A549 (cell line): ENCODE results near the gene CFB. TPM values are rescaled to one million over a fixed set of nuclear protein-coding genes. Genes with fewer than 3 reads are reported as not detected.

Source experiments
- ATAC-seq, 2 experiments: fragments of 200-7000 bp in 1 of 2; fragments of >200 bp in 1 of 2; cut with Nextera tagmentation in 1 of 2; cut with Tn5 transposase in 1 of 2; 3 replicates each; pipeline versions ENCODE4 v1.8.0 to v1.9.1; 2018 to 2020; ENCODE audit warnings: mild to moderate bottlenecking in 1 of 2, moderate library complexity in 1 of 2
- CTCF ChIA-PET: fragments of 300-600 bp; sonication (Branson Sonifier 250); formaldehyde crosslinking; extraction: SDS; loops from one replicate; lab custom pipeline; 2021; ENCODE audit warnings: antibody characterized with exemption, inconsistent platforms; lab: Yijun Ruan, JAX
- POLR2A ChIA-PET: fragments of 350-600 bp; formaldehyde crosslinking; extraction: SDS; loops from one replicate; lab custom pipeline; 2021; ENCODE audit warnings: antibody characterized with exemption, inconsistent platforms; lab: Yijun Ruan, JAX
- DNase-seq, 2 experiments: peaks; one replicate each; pipeline versions ENCODE4 v3.0.0 to v3.0.0-alpha.2; 2011 to 2016; ENCODE audit warnings: low read depth in 1 of 2, low spot score in 1 of 2
- FAIRE-seq: peaks from 2 replicates; lab custom pipeline; 2011; peaks lifted over from hg19 to GRCh38; lab: Jason Lieb, UNC
- H3K27ac ChIP-seq, 2 experiments: fragments of >200 bp; sonication (Bioruptor Twin); formaldehyde crosslinking; 3 replicates each; pipeline ENCODE4 v1.5.1; 2016 to 2017
- H3K4me1 ChIP-seq: fragments of >200 bp; sonication (Bioruptor Twin); formaldehyde crosslinking; 3 replicates; pipeline ENCODE4 v1.6.1; 2016
- H3K4me2 ChIP-seq: fragments of >200 bp; sonication (Bioruptor Twin); formaldehyde crosslinking; 3 replicates; pipeline ENCODE4 v1.6.1; 2016
- H3K4me3 ChIP-seq: fragments of >200 bp; sonication (Bioruptor Twin); formaldehyde crosslinking; 3 replicates; pipeline ENCODE4 v1.5.1; 2016
- H3K9me3 ChIP-seq: fragments of >200 bp; sonication (Bioruptor Twin); formaldehyde crosslinking; 3 replicates; pipeline ENCODE4 v1.6.1; 2016
- CBX2 ChIP-seq: fragments of 200-600 bp; sonication (generic); IDR thresholded peaks from 2 replicates; pipeline ENCODE4 v1.6.1; 2016; ENCODE audit warnings: low read depth, mild to moderate bottlenecking, borderline replicate concordance
- CEBPB ChIP-seq, 2 experiments: fragments of >200 bp in 1 of 2; sonication (Bioruptor Twin) in 1 of 2; formaldehyde crosslinking in 1 of 2; IDR thresholded peaks; 2 replicates each; pipeline ENCODE4 v1.6.1; 2012 to 2016
- EHF ChIP-seq: fragments of 250-450 bp; sonication (Bioruptor Pico); IDR thresholded peaks from 2 replicates; pipeline ENCODE4 v1.5.0; 2020; ENCODE audit warnings: mild to moderate bottlenecking
- EHMT2 ChIP-seq: fragments of 200-600 bp; sonication (generic); IDR thresholded peaks from 2 replicates; pipeline ENCODE4 v1.6.1; 2016; ENCODE audit warnings: antibody characterized with exemption, low read depth, mild to moderate bottlenecking, moderate library complexity
- EP300 ChIP-seq, 2 experiments: fragments of >200 bp; sonication (Bioruptor Twin); formaldehyde crosslinking; IDR thresholded peaks; 2 replicates in 1 of 2; 3 replicates in 1 of 2; pipeline ENCODE4 v1.6.1; 2016 to 2017
- ESRRA ChIP-seq: fragments of 150-350 bp; IDR thresholded peaks from 2 replicates; pipeline ENCODE4 v1.6.1; 2014; ENCODE audit warnings: mild to moderate bottlenecking, low read length, borderline replicate concordance
- FOSB ChIP-seq: fragments of 250-450 bp; sonication (Bioruptor Pico); IDR thresholded peaks from 2 replicates; pipeline ENCODE4 v1.5.0; 2020; ENCODE audit warnings: mild to moderate bottlenecking, moderate library complexity
- FOSL2 ChIP-seq, 2 experiments: fragments of 450-650 bp in 1 of 2; fragments of >200 bp in 1 of 2; sonication (Bioruptor Twin) in 1 of 2; formaldehyde crosslinking; IDR thresholded peaks; 2 replicates each; pipeline versions ENCODE4 v1.5.0 to v1.6.1; 2016 to 2020; ENCODE audit warnings: mild to moderate bottlenecking in 1 of 2, moderate library complexity in 1 of 2
- GATA3 ChIP-seq: IDR thresholded peaks from 2 replicates; pipeline ENCODE4 v1.6.1; 2012; ENCODE audit warnings: borderline replicate concordance
- HOXB13 ChIP-seq: fragments of 250-450 bp; sonication (Bioruptor Pico); IDR thresholded peaks from 2 replicates; pipeline ENCODE4 v1.5.0; 2020; ENCODE audit warnings: low read depth, mild to moderate bottlenecking, moderate library complexity
- JUN ChIP-seq, 2 experiments: fragments of >200 bp; sonication (Bioruptor Twin); formaldehyde crosslinking; IDR thresholded peaks; 2 replicates in 1 of 2; 3 replicates in 1 of 2; pipeline ENCODE4 v1.6.1; 2016 to 2017
- JUNB ChIP-seq: fragments of >200 bp; sonication (Bioruptor Twin); formaldehyde crosslinking; IDR thresholded peaks from 2 replicates; pipeline ENCODE4 v1.6.1; 2016
- KDM1A ChIP-seq: fragments of 200-600 bp; sonication (generic); IDR thresholded peaks from 2 replicates; pipeline ENCODE4 v1.6.1; 2016; ENCODE audit warnings: low read depth, mild to moderate bottlenecking
- MYC ChIP-seq: IDR thresholded peaks from 2 replicates; pipeline ENCODE4 v1.6.1; 2012; ENCODE audit warnings: mild to moderate bottlenecking, inconsistent platforms, low read length, improper control_type of control experiment, borderline replicate concordance
- PBX3 ChIP-seq: IDR thresholded peaks from 2 replicates; pipeline ENCODE4 v1.6.1; 2012
- RARB ChIP-seq: fragments of 250-450 bp; sonication (Bioruptor Pico); IDR thresholded peaks from 2 replicates; pipeline ENCODE4 v1.8.0; 2021; ENCODE audit warnings: mild to moderate bottlenecking, moderate library complexity
- RCOR1 ChIP-seq: fragments of 150-350 bp; IDR thresholded peaks from 2 replicates; pipeline ENCODE4 v1.6.1; 2014; ENCODE audit warnings: antibody characterized with exemption, low read length, low read depth
- RNF2 ChIP-seq: fragments of 200-600 bp; sonication (generic); IDR thresholded peaks from 2 replicates; pipeline ENCODE4 v1.6.1; 2016; ENCODE audit warnings: low read depth, mild to moderate bottlenecking, antibody characterized with exemption, moderate library complexity, borderline replicate concordance
- SMC3 ChIP-seq: fragments of >200 bp; sonication (Bioruptor Twin); formaldehyde crosslinking; IDR thresholded peaks from 3 replicates; pipeline ENCODE4 v1.6.1; 2018; ENCODE audit warnings: inconsistent platforms
- SREBF2 ChIP-seq: fragments of 450-650 bp; IDR thresholded peaks from 2 replicates; pipeline ENCODE4 v1.6.1; 2014; ENCODE audit warnings: mild to moderate bottlenecking, moderate library complexity
- TFCP2L1 ChIP-seq: fragments of 250-450 bp; sonication (Bioruptor Pico); IDR thresholded peaks from 2 replicates; pipeline ENCODE4 v1.5.0; 2021; ENCODE audit warnings: mild to moderate bottlenecking
- ZC3H11A ChIP-seq: fragments of 450-650 bp; IDR thresholded peaks from 2 replicates; pipeline ENCODE4 v1.6.1; 2014; ENCODE audit warnings: antibody characterized with exemption, mild to moderate bottlenecking
- ZFP36 ChIP-seq: fragments of 450-650 bp; IDR thresholded peaks from 2 replicates; pipeline ENCODE4 v1.6.1; 2014; ENCODE audit warnings: borderline replicate concordance; ENCODE audit not compliant: partially characterized antibody
- ZSCAN20 ChIP-seq: fragments of 250-450 bp; sonication (Bioruptor Pico); IDR thresholded peaks from 2 replicates; pipeline ENCODE4 v1.8.0; 2022; ENCODE audit warnings: mild to moderate bottlenecking, moderate library complexity
- WGBS: methylation state at CpG from one replicate; pipeline ENCODE4 v1.1.6; 2017; ENCODE audit errors: missing lambda C conversion rate; 5-methylcytosine and 5-hydroxymethylcytosine counted together
- polyA plus RNA-seq, 4 experiments: library from polyadenylated mRNA; depleted of rRNA in 3 of 4; stranded (reverse); fragments of >200 nt; fragmentation: RNase III in 1 of 4; extraction: RNeasy Plus Mini Kit Qiagen cat#74134 plus additional on column Dnase treatment in 1 of 4; gene quantifications; 2 replicates in 3 of 4; 3 replicates in 1 of 4; pipeline ENCODE4 v1.2.3, GENCODE V29; 2011 to 2017
- TF ChIP-seq, protein P1 (sequence below): fragments of >200 bp; sonication (Bioruptor Twin); formaldehyde crosslinking; IDR thresholded peaks from 3 replicates; pipeline ENCODE4 v1.5.1; 2016
- TF ChIP-seq, protein P2 (sequence below): fragments of 250-450 bp; sonication (Bioruptor Pico); IDR thresholded peaks from 2 replicates; pipeline ENCODE4 v1.5.0; 2021; ENCODE audit warnings: mild to moderate bottlenecking, moderate library complexity, borderline replicate concordance
- TF ChIP-seq, protein P3 (sequence below): fragments of 150-350 bp; IDR thresholded peaks from 2 replicates; pipeline ENCODE4 v1.6.1; 2014; ENCODE audit warnings: low read depth, mild to moderate bottlenecking, low read length
- TF ChIP-seq, protein P4 (sequence below): IDR thresholded peaks from 2 replicates; pipeline ENCODE4 v1.6.1; 2012

Gene CFB
- polyA plus RNA-seq, 2 of the 4 experiments (the other 2 are of a cell fraction) = 4.4 to 5.6 TPM

- ATAC-seq = no peak
Measured at GRCh38 chr6:31968326-31968725, 22.4 kb downstream of the CFB start.

GRCh38 chr6:31968791-31969711 is 23.2 kb downstream of the CFB start:
- ATAC-seq = no peak
- no peak overlapping the region for H3K4me2 ChIP-seq

More at GRCh38 chr6:31968326-31968725, 22.4 kb downstream of the CFB start:
- CTCF ChIA-PET = no interaction called here
- Histone ChIP-seq H3K4me2 (no peak overlapping the region), H3K4me1 (peaks cover 13% of the 10 kb centered on the region; the same call in 1 of the 3 replicates), H3K27ac (no peak overlapping the region), H3K4me3 (no peak overlapping the region), H3K9me3 (no peaks in the 10 kb centered on the region)
- DNase-seq (no peak), FAIRE-seq (no peak)
- WGBS = 94% methylated on average over 4 of the region's 11 CpGs
- TF ChIP-seq RARB (CRISPR knock-in tag) (no peak), GATA3 (no peak), FOSL2 (IDR thresholded peaks at IDR 0.05) (no peak), FOSL2 (CRISPR knock-in tag; IDR thresholded peaks at IDR 0.05) (no peak), EHMT2 (no peak), ZC3H11A (no peak), EP300 (IDR thresholded peaks at IDR 0.05) (no peak), TFCP2L1 (CRISPR knock-in tag) (no peak), ZSCAN20 (CRISPR knock-in tag) (no peak), FOSB (CRISPR knock-in tag) (no peak), JUNB (no peak), CBX2 (no peak), HOXB13 (CRISPR knock-in tag) (no peak), RCOR1 (no peak), ESRRA (no peak), EHF (CRISPR knock-in tag) (no peak), SREBF2 (no peak), RNF2 (no peak), KDM1A (no peak), PBX3 (no peak)
- TF ChIP-seq, protein P1, sequence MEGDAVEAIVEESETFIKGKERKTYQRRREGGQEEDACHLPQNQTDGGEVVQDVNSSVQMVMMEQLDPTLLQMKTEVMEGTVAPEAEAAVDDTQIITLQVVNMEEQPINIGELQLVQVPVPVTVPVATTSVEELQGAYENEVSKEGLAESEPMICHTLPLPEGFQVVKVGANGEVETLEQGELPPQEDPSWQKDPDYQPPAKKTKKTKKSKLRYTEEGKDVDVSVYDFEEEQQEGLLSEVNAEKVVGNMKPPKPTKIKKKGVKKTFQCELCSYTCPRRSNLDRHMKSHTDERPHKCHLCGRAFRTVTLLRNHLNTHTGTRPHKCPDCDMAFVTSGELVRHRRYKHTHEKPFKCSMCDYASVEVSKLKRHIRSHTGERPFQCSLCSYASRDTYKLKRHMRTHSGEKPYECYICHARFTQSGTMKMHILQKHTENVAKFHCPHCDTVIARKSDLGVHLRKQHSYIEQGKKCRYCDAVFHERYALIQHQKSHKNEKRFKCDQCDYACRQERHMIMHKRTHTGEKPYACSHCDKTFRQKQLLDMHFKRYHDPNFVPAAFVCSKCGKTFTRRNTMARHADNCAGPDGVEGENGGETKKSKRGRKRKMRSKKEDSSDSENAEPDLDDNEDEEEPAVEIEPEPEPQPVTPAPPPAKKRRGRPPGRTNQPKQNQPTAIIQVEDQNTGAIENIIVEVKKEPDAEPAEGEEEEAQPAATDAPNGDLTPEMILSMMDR = no peak
- POLR2A ChIA-PET = no interaction called here

More at GRCh38 chr6:31968791-31969711, 23.2 kb downstream of the CFB start:
- H3K27ac ChIP-seq = no peak overlapping the region
- ChIA-PET POLR2A (interaction anchor here (0.7 kb wide), 1 partner anchor 10 kb away, joined by 3 read pairs; no protein-coding TSS in a partner anchor), CTCF (interaction anchor here (2.1 kb wide), 1 partner anchor 17 kb away, joined by 9 read pairs; no protein-coding TSS in a partner anchor)
- no peak overlapping the region for H3K4me3 ChIP-seq
- peaks cover 17% of the 10 kb centered on the region; the same call in 1 of the 3 replicates for H3K4me1 ChIP-seq
- FAIRE-seq = no peak
- no peak for TF ChIP-seq JUN (IDR thresholded peaks at IDR 0.05)
- no peak for TF ChIP-seq GATA3
- no peak for TF ChIP-seq MYC
- TF ChIP-seq ZC3H11A = no peak
- TF ChIP-seq ZFP36 = no peak
- no peak for TF ChIP-seq CEBPB (IDR thresholded peaks at IDR 0.05)
- no peak for TF ChIP-seq SMC3
- TF ChIP-seq FOSL2 (IDR thresholded peaks at IDR 0.05) = no peak
- no peak for TF ChIP-seq FOSL2 (CRISPR knock-in tag; IDR thresholded peaks at IDR 0.05)
- TF ChIP-seq FOSB (CRISPR knock-in tag) = no peak
- TF ChIP-seq, protein P2, sequence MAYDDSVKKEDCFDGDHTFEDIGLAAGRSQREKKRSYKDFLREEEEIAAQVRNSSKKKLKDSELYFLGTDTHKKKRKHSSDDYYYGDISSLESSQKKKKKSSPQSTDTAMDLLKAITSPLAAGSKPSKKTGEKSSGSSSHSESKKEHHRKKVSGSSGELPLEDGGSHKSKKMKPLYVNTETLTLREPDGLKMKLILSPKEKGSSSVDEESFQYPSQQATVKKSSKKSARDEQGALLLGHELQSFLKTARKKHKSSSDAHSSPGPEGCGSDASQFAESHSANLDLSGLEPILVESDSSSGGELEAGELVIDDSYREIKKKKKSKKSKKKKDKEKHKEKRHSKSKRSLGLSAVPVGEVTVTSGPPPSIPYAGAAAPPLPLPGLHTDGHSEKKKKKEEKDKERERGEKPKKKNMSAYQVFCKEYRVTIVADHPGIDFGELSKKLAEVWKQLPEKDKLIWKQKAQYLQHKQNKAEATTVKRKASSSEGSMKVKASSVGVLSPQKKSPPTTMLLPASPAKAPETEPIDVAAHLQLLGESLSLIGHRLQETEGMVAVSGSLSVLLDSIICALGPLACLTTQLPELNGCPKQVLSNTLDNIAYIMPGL = no peak
- TF ChIP-seq, protein P3, sequence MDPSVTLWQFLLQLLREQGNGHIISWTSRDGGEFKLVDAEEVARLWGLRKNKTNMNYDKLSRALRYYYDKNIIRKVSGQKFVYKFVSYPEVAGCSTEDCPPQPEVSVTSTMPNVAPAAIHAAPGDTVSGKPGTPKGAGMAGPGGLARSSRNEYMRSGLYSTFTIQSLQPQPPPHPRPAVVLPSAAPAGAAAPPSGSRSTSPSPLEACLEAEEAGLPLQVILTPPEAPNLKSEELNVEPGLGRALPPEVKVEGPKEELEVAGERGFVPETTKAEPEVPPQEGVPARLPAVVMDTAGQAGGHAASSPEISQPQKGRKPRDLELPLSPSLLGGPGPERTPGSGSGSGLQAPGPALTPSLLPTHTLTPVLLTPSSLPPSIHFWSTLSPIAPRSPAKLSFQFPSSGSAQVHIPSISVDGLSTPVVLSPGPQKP = no peak
- TF ChIP-seq, protein P4, sequence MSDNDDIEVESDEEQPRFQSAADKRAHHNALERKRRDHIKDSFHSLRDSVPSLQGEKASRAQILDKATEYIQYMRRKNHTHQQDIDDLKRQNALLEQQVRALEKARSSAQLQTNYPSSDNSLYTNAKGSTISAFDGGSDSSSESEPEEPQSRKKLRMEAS = no peak
- 92% methylated on average over 17 of the region's 23 CpGs for WGBS
- H3K9me3 ChIP-seq = no peaks in the 10 kb centered on the region
- DNase-seq = no peak
